ENCODE data around the gene FANCD2. TPM values are rescaled to one million over a fixed set of nuclear protein-coding genes. Genes with fewer than 3 reads are reported as not detected.
"Not testable (repeated sequence)": the region's sequence is repeated elsewhere in the genome, so short reads cannot be mapped to it uniquely, and the experiment has no call there.

The FANCD2 gene
- total RNA-seq, 1 donor from 2014 or later = 20.4 TPM

DNA sequence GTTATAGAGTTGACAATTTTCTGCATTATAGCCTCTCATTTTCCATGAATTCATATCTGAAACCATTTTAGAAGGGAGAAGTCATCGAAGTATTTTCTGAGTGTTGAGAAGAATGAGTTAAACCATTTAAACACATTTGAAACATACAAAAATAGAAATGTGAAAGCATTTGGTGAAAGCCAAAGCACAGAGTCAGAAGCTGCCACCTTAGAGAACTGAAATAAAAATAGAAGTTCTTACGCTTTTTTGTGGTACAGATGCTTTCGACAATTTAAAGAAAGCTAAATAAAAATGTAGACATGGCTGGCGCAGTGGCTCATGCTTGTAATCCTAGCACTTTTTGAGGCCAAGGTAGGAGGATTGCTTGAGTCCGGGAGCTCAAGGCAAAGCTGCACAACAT, 72.8 kb downstream of the FANCD2 start:
- DNase-seq (ENCODE audit: low read depth in 2 of 2) = no peak

DNA sequence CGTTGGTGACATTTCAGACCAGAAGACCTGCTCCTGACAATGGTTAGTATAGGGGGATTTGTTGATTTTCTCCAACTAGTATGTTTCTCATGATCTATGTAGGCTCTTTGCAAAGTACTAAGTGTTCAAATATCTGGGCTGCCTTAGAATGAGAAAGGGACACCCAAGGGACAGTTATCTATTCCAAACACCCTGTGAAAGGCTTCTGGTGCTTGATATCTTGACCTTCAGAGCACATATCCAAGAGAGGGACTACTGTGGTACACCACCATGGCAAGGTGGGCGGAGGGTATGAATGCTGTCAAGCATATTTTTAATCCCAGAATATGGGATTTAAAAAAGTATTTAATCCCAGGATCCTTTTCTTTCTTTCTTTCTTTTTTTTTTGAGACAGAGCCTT, 80.7 kb downstream of the FANCD2 start:
- no peak for DNase-seq (ENCODE audit: low read depth in 2 of 2)

DNA sequence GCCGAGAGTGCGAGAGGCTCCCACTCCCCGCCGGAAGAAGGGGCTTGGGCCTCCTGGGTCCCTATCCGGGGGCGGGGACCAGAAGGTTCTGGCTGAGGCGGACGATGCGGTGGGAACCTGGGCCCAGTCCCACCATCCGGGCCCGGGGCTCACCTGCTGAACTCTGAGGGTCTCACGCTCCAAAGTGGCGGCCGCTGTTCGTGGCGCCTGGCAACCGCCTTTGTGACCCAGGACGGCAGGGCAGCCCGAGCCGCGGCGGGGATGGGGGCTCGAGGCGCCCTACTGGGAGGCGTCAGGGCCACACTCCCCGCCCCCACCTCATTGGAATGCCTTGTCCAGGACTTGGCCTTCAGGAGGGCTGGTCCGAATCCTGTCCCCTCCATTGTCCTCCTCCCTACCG, 81.9 kb downstream of the FANCD2 start, which contains the start of gene FANCD2OS:
Gene FANCD2OS (minus strand): TSS at position 165 of the 400 bp plus-strand sequence. CDS start 3,481 bp downstream, outside the sequence.
- no peak for DNase-seq (ENCODE audit: low read depth in 2 of 2)

DNA sequence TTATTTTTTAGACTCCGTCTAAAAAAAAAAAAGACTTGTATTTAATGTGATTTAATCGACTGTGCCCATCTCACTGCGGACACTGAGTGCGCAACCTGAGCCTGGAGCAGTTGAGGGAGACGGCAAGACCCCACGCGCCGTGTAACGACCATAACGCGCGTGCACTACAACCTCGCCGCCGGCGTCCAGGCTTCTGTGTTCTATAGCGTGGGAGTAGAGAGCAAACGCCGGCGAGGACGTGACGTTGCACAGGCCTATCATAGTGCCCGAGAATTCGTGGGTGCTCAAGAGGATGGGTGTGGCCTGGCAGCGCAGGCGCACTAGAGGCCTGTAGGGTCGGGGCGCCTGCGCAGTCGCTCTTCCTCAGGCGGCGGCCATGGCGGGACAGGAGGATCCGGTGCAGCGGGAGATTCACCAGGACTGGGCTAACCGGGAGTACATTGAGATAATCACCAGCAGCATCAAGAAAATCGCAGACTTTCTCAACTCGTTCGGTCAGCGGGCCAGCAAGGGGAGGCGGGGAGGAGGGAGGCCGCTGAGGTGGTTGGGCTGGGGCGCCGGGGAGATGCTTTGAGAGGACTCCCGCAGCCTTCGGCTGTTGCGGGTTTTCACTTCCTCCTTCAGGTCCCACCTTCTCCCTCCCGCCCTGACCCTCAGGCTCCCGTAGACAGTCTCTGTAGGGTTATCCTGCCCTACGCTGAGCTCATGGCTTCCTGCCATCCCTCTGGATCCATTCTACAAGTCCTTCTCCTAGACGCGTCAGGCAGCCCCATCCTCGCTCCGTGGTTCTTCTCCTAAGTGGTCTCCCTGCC, 89.3 kb downstream of the FANCD2 start, which contains the start of gene BRK1:
Gene BRK1 (plus strand): TSS at position 350 of the 812 bp plus-strand sequence. CDS start 27 bp downstream, at position 377.
- peak; percentile 94 to 98 for DNase-seq (ENCODE audit: low read depth in 2 of 2)

DNA sequence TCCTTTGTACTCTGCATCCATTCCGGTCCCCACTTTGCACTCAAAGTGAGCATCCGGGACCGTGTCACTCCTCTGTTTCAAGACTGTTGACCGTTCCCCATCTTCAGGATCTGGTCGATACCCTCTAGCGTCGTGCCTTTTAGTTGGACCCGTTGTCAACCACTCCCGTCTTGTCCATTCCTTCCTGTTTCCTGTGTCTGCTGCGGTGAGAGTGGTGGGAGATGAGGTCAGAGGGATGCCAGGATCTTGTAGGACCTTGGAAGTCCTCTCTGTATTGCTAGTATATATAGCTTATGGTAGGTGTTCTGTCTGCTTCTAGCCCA, 89.9 kb downstream of the FANCD2 start:
- peak in 1 of 2 donors; percentile 65 for DNase-seq (ENCODE audit: low read depth in 2 of 2)

DNA sequence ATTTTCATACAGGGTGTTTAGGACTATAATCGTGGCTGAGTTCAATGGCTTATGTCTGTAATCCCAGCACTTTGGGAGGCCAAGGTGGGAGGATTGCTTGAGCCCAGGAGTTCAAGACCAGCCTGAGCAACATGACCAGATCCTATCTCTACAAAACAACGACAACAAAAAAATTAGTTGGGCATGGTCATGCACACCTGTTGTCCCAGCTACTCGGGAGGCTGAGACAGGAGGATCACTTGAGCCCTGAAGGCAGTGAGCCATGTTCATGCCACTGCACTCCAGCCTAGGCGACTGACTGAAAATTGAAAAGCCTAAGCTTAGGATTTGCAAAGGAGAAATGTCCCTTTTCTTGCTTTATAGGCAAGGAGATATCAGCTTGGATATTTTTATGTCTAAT, 90.7 kb downstream of the FANCD2 start:
- DNase-seq (ENCODE audit: low read depth in 2 of 2) = no peak

DNA sequence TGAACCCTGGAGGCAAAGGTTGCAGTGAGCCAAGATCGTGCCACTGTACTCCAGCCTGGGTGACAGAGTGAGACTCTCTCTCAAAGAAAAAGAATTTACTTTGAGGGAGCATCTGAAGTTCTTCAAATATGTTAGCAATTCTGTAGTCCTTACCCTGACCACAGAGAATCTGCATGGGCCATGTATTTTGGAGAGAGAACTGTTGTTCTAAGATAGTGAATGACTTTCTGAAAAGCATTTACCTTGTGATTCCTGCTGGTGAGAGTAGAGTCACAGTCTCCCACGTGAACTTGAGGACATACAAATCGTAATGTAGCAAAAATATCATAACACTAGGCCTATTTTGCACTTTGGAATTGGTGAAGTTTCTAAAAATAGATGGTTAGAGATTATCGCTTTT, 93.1 kb downstream of the FANCD2 start:
- no peak for DNase-seq (ENCODE audit: low read depth in 2 of 2)

DNA sequence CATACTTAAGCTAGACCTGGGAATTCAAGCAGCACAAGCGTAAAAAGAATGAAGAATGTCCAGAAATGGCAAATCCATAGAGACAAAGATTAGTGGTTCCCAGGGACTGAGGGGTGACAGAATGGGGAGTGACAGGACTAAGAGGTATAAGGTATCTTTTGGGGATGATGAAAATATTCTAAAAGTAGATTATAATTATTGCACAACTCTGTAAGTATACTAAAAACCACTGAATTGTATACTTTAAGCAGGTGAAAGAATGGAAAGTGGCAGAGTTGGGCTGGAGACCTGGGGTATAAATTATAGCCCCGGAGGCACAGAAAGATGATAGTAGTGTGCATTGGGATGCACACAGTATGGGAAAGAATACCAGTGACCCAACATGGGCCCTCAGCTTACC, 94.8 kb downstream of the FANCD2 start:
- no peak for DNase-seq (ENCODE audit: low read depth in 2 of 2)

DNA sequence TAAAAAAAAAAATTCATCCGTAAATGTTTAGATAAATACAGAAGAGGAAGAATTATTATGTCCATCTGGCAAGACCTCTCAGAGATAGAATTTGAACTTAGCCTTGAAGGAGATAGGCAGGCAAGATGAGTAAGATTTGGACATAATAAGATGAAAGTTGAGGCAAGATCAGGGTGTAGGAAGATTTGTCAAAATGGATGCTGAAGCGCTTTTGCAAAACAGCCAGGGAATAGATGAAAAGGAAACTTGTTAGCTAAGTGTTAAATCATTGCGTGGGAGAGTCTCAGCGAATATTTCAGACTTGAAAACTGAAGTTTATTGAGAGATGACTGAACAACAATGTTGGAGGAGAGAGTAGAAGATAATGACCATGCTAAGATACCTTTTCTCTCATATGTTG, 96.5 kb downstream of the FANCD2 start:
- DNase-seq (ENCODE audit: low read depth in 2 of 2) = no peak

DNA sequence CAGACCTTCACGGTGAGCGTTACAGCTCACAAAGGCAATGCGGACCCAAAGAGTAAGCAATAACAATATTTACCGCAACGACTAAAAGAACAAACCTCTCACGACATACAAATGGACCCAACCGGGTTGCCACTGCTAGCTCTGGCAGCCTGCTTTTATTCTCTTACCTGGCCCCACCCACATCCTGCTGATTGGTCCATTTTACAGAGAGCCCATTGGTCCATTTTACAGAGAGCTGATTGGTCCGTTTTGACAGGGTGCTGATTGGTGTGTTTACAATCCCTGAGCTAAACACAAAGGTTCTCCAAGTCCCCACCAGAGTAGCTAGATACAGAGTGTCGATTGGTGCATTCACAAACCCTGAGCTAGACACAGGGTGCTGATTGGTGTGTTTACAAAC, 109.6 kb downstream of the FANCD2 start:
- not testable (repeated sequence) for DNase-seq (ENCODE audit: low read depth in 2 of 2)

DNA sequence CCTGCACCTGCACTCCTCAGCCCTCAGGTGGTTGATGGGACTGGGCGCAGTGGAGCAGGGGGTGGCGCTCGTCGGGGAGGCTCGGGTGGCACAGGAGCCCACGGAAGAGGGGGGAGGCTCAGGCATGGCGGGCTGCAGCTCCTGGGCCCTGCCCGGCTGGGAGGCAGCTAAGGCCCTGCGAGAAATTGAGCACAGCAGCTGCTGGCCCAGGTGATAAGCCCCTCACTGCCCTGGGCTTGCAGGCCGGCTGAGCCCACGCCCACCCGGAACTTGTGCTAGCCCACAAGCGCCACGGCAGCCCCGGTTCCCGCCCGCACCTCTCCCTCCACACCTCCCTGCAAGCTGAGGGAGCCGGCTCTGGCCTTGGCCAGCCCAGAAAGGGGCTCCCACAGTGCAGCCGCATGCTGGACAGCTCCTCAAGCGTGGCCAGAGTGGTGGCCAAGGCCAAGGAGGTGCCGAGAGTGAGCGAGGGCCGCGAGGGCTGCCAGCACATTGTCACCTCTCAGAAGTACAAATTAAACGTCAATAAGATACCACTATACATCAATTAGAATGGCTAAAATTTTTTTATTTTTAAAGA, 110.3 kb downstream of the FANCD2 start:
- no peak for DNase-seq (ENCODE audit: low read depth in 2 of 2)

DNA sequence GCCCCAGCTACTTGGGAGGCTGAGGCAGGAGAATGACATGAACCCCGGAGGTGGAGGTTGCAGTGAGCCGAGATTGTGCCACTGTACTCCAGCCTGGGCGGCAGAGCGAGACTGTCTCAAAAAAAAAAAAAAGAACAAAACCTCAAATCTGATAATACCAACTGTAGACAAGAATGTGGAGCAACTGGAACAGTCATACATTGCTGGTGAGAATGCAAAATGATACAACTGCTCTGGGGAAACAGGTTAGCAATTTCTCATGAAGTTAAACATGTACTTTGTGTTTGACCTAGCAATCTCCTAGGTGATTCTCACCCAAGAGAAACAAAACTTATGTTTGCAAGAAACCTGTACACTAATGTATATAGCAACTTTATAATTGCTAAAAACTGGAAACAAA, 110.9 kb downstream of the FANCD2 start:
- DNase-seq (ENCODE audit: low read depth in 2 of 2) = no peak

DNA sequence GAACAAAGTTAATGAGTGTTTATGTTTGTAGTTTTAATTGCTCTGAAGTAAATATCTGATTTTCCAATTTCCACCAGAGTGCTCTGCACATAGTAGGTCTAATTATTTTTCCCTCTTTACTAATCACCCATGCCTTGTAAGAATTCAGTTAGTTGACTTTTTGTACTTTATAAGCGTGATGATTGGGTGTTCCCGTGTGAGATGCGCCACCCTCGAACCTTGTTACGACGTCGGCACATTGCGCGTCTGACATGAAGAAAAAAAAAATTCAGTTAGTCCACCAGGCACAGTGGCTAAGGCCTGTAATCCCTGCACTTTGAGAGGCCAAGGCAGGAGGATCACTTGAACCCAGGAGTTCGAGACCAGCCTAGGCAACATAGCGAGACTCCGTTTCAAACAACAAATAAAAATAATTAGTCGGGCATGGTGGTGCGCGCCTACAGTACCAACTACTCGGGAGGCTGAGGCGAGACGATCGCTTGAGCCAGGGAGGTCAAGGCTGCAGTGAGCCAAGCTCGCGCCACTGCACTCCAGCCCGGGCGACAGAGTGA, 114.8 kb downstream of the FANCD2 start:
- no peak for DNase-seq (ENCODE audit: low read depth in 2 of 2)

DNA sequence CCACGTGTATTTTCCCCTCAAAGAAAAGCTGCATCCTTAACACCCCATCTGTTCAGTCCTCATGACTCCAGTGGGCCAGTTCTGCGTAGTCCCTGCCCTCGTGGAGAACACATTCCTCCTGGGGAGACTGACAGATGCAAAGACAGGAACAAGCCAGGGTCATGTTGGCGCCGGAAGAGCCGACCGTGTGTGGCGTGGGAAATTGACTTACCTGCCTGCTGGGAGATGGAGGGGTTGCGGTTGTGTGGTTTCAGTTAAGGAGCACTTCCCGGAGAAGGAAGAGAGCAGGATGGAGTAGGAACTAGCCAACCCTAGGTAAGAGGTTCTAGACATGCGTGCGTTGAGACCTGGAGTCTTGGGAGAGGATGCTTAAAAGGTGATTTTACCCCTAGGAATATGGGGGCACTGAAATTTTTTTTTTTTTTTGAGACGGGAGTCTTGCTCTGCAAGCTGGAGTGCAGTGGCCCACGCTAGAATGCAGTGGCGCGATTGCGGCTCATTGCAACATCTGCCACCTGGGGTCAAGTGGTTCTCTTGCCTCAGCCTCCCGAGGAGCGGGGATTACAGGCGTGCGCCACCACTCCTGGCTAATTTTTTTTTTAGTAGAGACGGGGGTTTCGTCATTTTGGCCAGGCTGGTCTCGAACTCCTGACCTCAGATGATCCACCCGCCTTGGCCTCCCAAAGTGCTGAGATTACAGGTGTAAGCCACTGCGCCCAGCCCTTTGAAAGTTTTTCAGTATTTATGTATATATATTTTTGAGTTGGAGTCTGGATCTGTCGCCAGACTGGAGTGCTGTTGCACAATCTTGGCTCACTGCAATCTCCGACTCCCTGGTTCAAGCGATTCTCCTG, 116.7 kb downstream of the FANCD2 start:
- DNase-seq (ENCODE audit: low read depth in 2 of 2) = peak in 1 of 2 donors; percentile 28

DNA sequence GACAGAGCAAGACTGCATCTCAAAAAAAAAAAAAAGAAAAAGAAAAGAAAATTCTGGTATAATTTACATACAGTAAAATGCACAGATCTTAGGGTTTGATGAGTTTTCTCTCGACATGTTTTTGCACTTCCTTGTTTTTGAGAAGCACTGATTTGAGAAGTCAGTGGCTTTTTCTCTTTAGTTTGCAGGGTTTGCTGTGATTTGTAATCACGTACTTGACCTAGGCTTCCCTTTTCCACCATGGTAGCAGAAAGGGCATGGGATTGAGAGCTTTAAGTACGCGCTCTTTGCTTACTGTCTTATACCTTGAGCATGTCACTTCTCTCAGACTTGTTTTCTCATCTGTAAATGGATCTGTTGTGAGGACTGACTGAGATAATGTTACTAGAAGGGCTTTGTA, 119.4 kb downstream of the FANCD2 start:
- DNase-seq (ENCODE audit: low read depth in 2 of 2) = no peak

DNA sequence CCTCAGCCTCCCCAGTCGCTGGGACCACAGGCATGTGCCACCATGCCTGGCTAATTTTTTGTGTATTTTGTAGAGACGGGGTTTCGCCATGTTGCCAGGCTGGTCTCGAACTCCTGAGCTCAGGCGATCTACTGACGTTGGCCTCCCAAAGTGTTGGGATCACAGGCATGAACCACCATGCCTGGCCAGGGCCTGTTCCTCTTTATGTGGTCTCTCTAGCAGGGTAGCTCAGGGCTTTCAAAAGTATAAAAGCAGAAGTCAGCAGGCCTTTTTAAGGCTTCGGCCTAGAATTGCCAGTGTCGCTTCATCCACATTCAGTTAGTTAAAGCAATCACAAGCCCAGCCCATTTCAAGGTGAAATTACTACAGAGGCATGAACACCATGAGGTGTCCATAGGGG, 123.0 kb downstream of the FANCD2 start:
- no peak for DNase-seq (ENCODE audit: low read depth in 2 of 2)

DNA sequence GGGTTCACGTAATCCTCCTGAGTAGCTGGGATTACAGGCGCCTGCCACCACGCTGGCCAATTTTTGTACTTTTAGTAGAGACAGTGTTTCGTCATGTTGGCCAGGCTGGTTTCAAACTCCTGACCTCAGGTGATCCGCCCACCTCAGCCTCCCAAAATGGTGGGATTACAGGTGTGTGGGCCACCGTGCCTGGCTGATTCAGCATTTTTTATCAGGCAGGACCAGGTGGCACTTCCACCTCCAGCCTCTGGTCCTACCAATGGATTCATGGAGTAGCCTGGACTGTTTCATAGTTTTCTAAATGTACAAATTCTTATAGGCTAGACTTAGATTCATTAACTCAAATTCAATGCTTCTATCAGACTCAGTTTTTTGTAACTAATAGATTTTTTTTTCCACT, 124.8 kb downstream of the FANCD2 start:
- DNase-seq (ENCODE audit: low read depth in 2 of 2) = no peak

Other genes with a start within 250 kb of the FANCD2 start
- gene TADA3, start 234.0 kb upstream of the FANCD2 start, total RNA-seq = 23.7 and 26.2 TPM in 2 replicates
- gene ARPC4, start 233.4 kb upstream of the FANCD2 start, total RNA-seq = 251 and 317 TPM in 2 replicates
- 4.1 and 7.6 TPM in 2 replicates for gene TTLL3, start 216.2 kb upstream of the FANCD2 start, total RNA-seq
- gene RPUSD3, start 182.4 kb upstream of the FANCD2 start, total RNA-seq = 16.7 and 22.6 TPM in 2 replicates
- not detected in 2 replicates for gene CIDEC, start 146.2 kb upstream of the FANCD2 start, total RNA-seq
- gene JAGN1, start 135.8 kb upstream of the FANCD2 start, total RNA-seq = 25.0 and 31.7 TPM in 2 replicates
- gene IL17RE, start 123.6 kb upstream of the FANCD2 start, total RNA-seq = 0.13 TPM in 2 replicates
- 16.9 and 25.3 TPM in 2 replicates for gene IL17RC, start 109.3 kb upstream of the FANCD2 start, total RNA-seq
- gene CRELD1, start 92.6 kb upstream of the FANCD2 start, total RNA-seq = 22.0 and 33.5 TPM in 2 replicates
- gene PRRT3, start 74.0 kb upstream of the FANCD2 start, total RNA-seq = 0.51 and 0.63 TPM in 2 replicates
- gene EMC3, start 39.6 kb upstream of the FANCD2 start, total RNA-seq = 38.1 and 44.9 TPM in 2 replicates
- gene FANCD2OS, start 81.8 kb downstream of the FANCD2 start, total RNA-seq = not detected in 2 replicates
- gene BRK1, start 89.2 kb downstream of the FANCD2 start, total RNA-seq = 127 and 138 TPM in 2 replicates
- gene VHL, start 115.3 kb downstream of the FANCD2 start, total RNA-seq = 42.5 and 48.3 TPM in 2 replicates
- gene IRAK2, start 138.5 kb downstream of the FANCD2 start, total RNA-seq = 60.3 and 65.1 TPM in 2 replicates
- gene TATDN2, start 222.0 kb downstream of the FANCD2 start, total RNA-seq = 10.1 and 12.1 TPM in 2 replicates